SK-N-SH (cell line): Measurements from ENCODE around the gene GRK1.

Experiments
- CHD2 ChIP-seq: fragments of 150-350 bp; IDR thresholded peaks from 2 replicates; pipeline ENCODE4 v1.6.1; 2018; ENCODE audit warnings: low read length; ENCODE audit not compliant: partially characterized antibody
- CTCF ChIP-seq: fragments of 200-600 bp; sonication (generic); IDR thresholded peaks from 2 replicates; pipeline ENCODE4 v1.6.1; 2017; ENCODE audit warnings: antibody characterized with exemption, mild to moderate bottlenecking, moderate library complexity
- JUND ChIP-seq: IDR thresholded peaks from 2 replicates; pipeline ENCODE4 v1.4.0; 2012
- POLR2AphosphoS5 ChIP-seq: IDR thresholded peaks from 2 replicates; pipeline ENCODE4 v1.6.1; 2012; ENCODE audit warnings: low read depth, low read length
- RAD21 ChIP-seq: IDR thresholded peaks from 2 replicates; pipeline ENCODE4 v1.6.1; 2012; ENCODE audit warnings: mild to moderate bottlenecking, low read length

GRCh38 chr13:113663934-113664333 is 3.1 kb upstream of the GRK1 start:
- no peak for TF ChIP-seq JUND
- TF ChIP-seq CHD2 = no peak
- no peak for TF ChIP-seq RAD21
- TF ChIP-seq POLR2AphosphoS5 = no peak
- TF ChIP-seq CTCF = no peak
